ENCODE data around the gene DDHD1. TPM values are rescaled to one million over a fixed set of nuclear protein-coding genes. Genes with fewer than 3 reads are reported as not detected.

Gene DDHD1
- total RNA-seq, 1 donor from 2014 or later: 5.3 TPM

GRCh38 chr14:53032838-53033390, 120.2 kb downstream of the DDHD1 start:
- DNase-seq (ENCODE audit: low read depth) (peak; percentile 33), FAIRE-seq (no peak)
- H3K36me3 ChIP-seq (ENCODE audit: control insufficient read depth, insufficient read depth, low read length): no peaks in the 10 kb centered on the region
- no peak overlapping the region for H3K4me3 ChIP-seq (ENCODE audit: low read depth, low read length)
- H3K27me3 ChIP-seq (ENCODE audit: control insufficient read depth, insufficient read depth, low read length): no peaks in the 10 kb centered on the region
- no peak for TF ChIP-seq CTCF (IDR thresholded peaks at IDR 0.05; ENCODE audit: insufficient read depth, low read length, severe bottlenecking)

DNA sequence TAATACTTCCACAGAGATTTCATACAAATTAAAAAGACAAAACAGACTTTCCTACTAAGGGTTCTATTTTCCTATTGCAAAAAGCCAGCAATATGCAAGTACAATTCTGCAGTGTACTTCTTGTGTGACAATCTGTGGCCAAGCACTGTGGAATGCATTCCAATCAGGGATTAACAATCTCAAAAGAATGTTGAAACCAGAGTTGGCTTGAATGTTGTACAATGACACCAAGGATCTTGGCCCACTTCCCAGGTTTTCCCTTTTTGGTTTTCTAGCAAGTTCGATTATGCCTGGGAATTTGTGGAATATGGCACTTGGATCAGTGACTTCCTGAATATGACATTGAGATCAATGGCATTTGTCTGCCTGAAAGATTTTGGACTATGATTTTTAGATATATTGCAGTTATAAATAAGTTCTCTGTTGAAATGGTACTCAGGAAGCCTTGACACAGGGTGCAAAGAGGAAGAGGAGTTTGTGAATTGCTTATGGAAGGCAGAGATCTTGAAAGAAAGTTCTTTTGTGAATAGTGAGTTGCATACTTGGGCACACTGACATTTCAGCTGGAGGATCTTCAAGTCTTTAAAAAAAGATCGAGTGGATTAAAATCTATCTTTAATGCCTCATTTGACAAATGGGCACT, 120.8 kb downstream of the DDHD1 start:
- no peaks in the 10 kb centered on the region for H3K36me3 ChIP-seq (ENCODE audit: control insufficient read depth, insufficient read depth, low read length)
- no peaks in the 10 kb centered on the region for H3K27me3 ChIP-seq (ENCODE audit: control insufficient read depth, insufficient read depth, low read length)
- no peak for FAIRE-seq
- no peak overlapping the region for H3K4me3 ChIP-seq (ENCODE audit: low read depth, low read length)
- DNase-seq (ENCODE audit: low read depth): peak; percentile 77
- no peak for TF ChIP-seq CTCF (IDR thresholded peaks at IDR 0.05; ENCODE audit: insufficient read depth, low read length, severe bottlenecking)

DNA sequence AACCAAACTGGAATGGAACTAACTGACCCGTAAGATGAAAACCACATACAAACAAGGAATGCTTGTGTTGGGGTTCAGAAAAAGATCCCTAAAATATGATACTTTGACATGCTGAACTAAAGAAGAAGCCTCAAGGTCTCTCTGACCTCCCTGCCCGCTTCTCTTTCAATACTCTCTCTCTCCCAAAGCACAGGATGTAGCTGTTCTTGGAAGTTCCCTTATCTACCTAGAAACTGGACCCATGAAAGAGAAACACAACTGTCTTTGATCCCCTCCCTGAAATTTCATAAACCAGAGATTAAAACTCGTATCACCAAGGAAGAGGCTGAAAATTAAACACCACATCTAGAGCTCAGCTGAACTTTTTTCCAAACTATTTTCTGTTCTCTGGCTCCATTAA, 125.6 kb downstream of the DDHD1 start:
- FAIRE-seq: no peak
- Histone ChIP-seq H3K4me3 (ENCODE audit: low read depth, low read length) (no peak overlapping the region), H3K36me3 (ENCODE audit: control insufficient read depth, insufficient read depth, low read length) (no peaks in the 10 kb centered on the region), H3K27me3 (ENCODE audit: control insufficient read depth, insufficient read depth, low read length) (no peaks in the 10 kb centered on the region)
- TF ChIP-seq CTCF (IDR thresholded peaks at IDR 0.05; ENCODE audit: insufficient read depth, low read length, severe bottlenecking): no peak
- DNase-seq (ENCODE audit: low read depth): no peak

GRCh38 chr14:53027041-53027440, 126.1 kb downstream of the DDHD1 start:
- no peak overlapping the region for H3K4me3 ChIP-seq (ENCODE audit: low read depth, low read length)
- FAIRE-seq: no peak

GRCh38 chr14:53023325-53023724, 129.8 kb downstream of the DDHD1 start:
- DNase-seq (ENCODE audit: low read depth) (no peak), FAIRE-seq (no peak)
- H3K4me3 ChIP-seq (ENCODE audit: low read depth, low read length): no peak overlapping the region

More at GRCh38 chr14:53027041-53027440, 126.1 kb downstream of the DDHD1 start:
- DNase-seq (ENCODE audit: low read depth): no peak
- no peak for TF ChIP-seq CTCF (IDR thresholded peaks at IDR 0.05; ENCODE audit: insufficient read depth, low read length, severe bottlenecking)
- H3K27me3 ChIP-seq (ENCODE audit: control insufficient read depth, insufficient read depth, low read length): no peaks in the 10 kb centered on the region
- H3K36me3 ChIP-seq (ENCODE audit: control insufficient read depth, insufficient read depth, low read length): no peaks in the 10 kb centered on the region

More at GRCh38 chr14:53023325-53023724, 129.8 kb downstream of the DDHD1 start:
- no peak for TF ChIP-seq CTCF (IDR thresholded peaks at IDR 0.05; ENCODE audit: insufficient read depth, low read length, severe bottlenecking)
- H3K27me3 ChIP-seq (ENCODE audit: control insufficient read depth, insufficient read depth, low read length): no peaks in the 10 kb centered on the region
- H3K36me3 ChIP-seq (ENCODE audit: control insufficient read depth, insufficient read depth, low read length): no peaks in the 10 kb centered on the region
